ENCODE measurements around the gene IRF7. TPM values are rescaled to one million over a fixed set of nuclear protein-coding genes. Genes with fewer than 3 reads are reported as not detected.

Gene IRF7
- total and polyA plus RNA-seq, 8 donors, result 9.8 to 50.4 (median 14.3) TPM

DNA sequence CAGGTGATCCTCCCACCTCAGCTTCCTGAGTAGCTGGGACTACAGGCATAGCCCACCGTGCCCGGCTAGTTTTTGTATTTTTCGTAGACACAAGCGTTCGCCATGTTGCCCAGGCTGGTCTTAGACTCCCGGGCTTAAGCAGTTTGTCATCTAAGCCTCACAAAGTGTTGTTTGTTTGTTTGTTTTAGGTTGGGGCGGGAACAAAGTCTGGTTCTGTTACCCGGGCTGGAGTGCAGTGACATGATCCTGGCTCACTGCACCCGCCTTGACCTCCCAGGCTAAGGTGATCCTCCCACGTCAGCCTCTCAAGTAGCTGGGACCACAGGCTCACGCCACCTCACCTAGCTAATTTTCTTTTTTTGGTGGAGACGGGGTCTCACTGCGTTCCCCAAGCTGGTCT, 12.6 kb downstream of the IRF7 start:
- DNase-seq (no peak), ATAC-seq (no peak)
- H3K27me3 ChIP-seq, result no peaks in the 10 kb centered on the region
- H3K27ac ChIP-seq, result no peak overlapping the region
- TF ChIP-seq, protein P1, sequence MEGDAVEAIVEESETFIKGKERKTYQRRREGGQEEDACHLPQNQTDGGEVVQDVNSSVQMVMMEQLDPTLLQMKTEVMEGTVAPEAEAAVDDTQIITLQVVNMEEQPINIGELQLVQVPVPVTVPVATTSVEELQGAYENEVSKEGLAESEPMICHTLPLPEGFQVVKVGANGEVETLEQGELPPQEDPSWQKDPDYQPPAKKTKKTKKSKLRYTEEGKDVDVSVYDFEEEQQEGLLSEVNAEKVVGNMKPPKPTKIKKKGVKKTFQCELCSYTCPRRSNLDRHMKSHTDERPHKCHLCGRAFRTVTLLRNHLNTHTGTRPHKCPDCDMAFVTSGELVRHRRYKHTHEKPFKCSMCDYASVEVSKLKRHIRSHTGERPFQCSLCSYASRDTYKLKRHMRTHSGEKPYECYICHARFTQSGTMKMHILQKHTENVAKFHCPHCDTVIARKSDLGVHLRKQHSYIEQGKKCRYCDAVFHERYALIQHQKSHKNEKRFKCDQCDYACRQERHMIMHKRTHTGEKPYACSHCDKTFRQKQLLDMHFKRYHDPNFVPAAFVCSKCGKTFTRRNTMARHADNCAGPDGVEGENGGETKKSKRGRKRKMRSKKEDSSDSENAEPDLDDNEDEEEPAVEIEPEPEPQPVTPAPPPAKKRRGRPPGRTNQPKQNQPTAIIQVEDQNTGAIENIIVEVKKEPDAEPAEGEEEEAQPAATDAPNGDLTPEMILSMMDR (IDR thresholded peaks at IDR 0.05), result no peak
- intact Hi-C loops (cut with DNase I), result no loop called here
- H3K36me3 ChIP-seq, result peaks cover 0 to 100% of the 10 kb centered on the region in 2 donors
- H3K4me1 ChIP-seq, result no peaks in the 10 kb centered on the region
- H3K9me3 ChIP-seq, result no peaks in the 10 kb centered on the region
- no peak overlapping the region for H3K4me3 ChIP-seq

DNA sequence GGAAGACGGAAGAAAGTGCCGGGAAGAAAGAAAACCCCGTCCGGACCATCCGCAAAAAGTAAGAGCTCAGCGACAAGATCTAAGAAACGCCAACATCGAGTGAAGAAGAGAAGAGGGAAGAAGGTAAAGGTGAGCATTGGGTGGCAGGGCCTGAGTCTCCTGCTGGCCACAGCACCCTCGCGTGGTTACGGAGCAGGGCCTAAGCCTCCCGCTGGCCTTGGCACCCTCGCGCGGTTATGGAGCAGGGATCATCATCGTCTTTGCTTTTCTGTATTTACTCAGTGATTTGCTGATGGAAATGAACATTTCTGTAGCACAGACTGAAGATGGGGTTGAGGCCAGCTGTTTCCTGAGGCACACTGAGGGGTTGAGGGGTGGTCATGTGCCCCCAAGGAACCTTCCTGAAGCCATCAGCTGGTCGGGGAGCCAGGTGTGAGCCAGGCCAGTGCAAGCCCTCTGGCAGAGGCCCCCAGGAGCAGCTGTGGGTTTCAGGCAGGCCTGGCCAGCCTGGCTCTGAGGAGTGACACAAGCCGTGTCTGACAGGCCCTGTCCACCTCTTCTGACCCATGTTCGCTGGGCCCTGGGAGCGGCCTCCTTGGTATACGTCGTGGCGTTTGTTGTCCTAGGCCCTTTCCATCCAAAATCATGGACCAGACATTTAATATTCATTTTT, 14.0 kb downstream of the IRF7 start:
- peak in 1 of 4 donors; percentile 70 for DNase-seq
- Histone ChIP-seq H3K4me3 (no peak overlapping the region), H3K27ac (no peak overlapping the region), H3K27me3 (no peaks in the 10 kb centered on the region), H3K4me1 (no peaks in the 10 kb centered on the region), H3K9me3 (no peaks in the 10 kb centered on the region), H3K36me3 (peaks cover 0 to 100% of the 10 kb centered on the region in 2 donors)
- ATAC-seq, result no peak
- intact Hi-C loops (cut with DNase I), result no loop called here
- TF ChIP-seq, protein P1 (IDR thresholded peaks at IDR 0.05), result no peak

DNA sequence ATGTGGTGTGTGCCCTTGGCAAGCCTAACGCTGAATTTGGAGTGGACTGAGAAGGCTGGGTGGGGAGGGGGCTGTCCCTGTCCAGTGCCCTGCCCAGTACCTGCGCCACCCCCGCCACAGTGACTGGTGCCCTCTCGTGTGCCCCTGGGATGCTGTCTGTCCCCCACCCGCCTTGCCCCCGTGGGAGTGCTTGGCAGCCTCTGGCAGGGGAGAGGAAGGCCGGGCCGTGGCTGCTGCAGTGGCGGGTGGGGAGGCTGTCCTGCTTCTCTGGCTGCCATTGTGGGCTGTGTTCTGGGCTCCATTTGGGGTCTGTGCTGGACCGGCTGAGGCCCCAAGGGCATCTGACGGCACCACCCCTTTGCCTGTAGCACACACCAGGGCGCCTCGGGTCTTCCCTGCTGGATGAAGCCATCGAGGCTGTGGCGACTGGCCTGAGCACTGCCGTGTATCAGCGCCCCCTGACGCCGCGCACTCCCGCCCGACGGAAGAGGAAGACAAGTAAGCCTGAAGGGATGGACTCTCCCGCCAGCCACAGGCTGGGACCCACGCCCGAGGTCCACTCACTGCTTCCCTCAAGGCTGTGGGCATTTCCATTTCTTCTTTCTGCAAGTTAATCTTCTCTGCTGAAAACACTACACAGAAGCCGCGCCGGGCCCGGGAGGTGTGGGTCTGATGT, 17.6 kb downstream of the IRF7 start:
- Histone ChIP-seq H3K27me3 (no peaks in the 10 kb centered on the region), H3K9me3 (no peaks in the 10 kb centered on the region), H3K4me1 (no peaks in the 10 kb centered on the region), H3K27ac (no peak overlapping the region), H3K36me3 (peaks cover 1 to 100% of the 10 kb centered on the region in 2 donors), H3K4me3 (no peak overlapping the region)
- DNase-seq, result peak in 1 of 4 donors; percentile 67
- intact Hi-C loops (cut with DNase I), result no loop called here
- TF ChIP-seq, protein P1 (IDR thresholded peaks at IDR 0.05), result no peak
- no peak for ATAC-seq

DNA sequence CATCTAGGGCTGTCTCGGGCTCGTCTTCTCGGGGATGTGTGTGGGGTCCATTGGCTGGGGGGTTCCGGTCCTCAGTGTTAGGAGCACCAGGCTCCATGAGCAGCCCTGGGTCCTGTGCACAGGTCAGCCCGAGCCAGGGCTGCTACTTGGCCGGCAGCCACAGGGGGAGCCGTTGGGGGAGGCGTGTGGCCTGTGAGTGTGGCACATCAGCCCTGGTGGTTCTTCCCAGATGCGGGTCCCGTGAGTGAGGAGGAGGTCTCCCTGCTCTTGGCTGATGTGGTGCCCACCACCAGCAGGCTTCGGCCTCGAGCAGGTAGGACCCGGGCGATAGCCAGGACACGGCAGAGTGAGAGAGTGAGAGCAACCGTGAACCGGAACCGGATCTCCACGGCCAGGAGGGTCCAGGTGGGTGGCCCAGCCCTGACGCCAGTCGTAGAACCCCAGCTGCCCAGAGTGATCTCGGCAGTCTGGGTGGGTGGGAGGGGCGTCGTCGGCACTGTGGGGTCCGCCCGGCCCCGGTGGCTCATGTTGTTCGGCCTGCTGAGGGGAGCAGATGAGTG, 18.5 kb downstream of the IRF7 start:
- intact Hi-C loops (cut with DNase I), result no loop called here
- no peak for DNase-seq
- H3K36me3 ChIP-seq, result peaks cover 3 to 100% of the 10 kb centered on the region in 2 donors

DNA sequence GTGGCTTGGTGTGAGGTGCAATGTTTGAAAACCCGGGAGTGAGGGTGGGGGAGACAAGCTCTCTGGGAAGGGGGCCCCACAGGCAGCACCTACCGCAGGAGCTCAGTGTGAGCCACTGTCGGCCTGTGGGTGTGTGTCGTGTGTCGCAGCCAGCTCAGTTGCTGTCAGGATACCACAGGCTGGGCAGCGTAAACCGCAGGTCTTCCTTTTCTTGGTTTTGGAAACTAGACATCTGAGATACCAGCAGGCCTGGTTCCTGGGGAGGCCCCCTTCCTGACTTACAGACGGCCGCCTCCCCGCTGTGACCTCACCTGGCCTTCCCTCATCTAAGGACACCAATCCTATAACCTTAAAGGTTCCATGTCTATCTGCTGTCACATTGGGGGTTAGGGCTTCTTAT, 19.4 kb downstream of the IRF7 start:
- ATAC-seq, result no peak
- H3K36me3 ChIP-seq, result peaks cover 3 to 100% of the 10 kb centered on the region in 2 donors
- no peaks in the 10 kb centered on the region for H3K9me3 ChIP-seq
- H3K4me1 ChIP-seq, result no peaks in the 10 kb centered on the region
- DNase-seq, result no peak
- no peak overlapping the region for H3K27ac ChIP-seq
- intact Hi-C loops (cut with DNase I), result no loop called here
- no peaks in the 10 kb centered on the region for H3K27me3 ChIP-seq
- no peak overlapping the region for H3K4me3 ChIP-seq
- TF ChIP-seq, protein P1 (IDR thresholded peaks at IDR 0.05), result no peak

More for the DNA sequence above, 18.5 kb downstream of the IRF7 start:
- Histone ChIP-seq H3K27me3 (no peaks in the 10 kb centered on the region), H3K4me1 (no peaks in the 10 kb centered on the region), H3K4me3 (no peak overlapping the region), H3K27ac (no peak overlapping the region), H3K9me3 (no peaks in the 10 kb centered on the region)
- TF ChIP-seq, protein P1 (IDR thresholded peaks at IDR 0.05), result no peak
- ATAC-seq, result no peak
